Keratinocyte (primary cell): ENCODE results near the gene GATA2. TPM values are rescaled to one million over a fixed set of nuclear protein-coding genes. Genes with fewer than 3 reads are reported as not detected.

Experiments used
- DNase-seq: peaks from one replicate; pipeline ENCODE4 v3.0.0-alpha.2; 2011; ENCODE audit warnings: low read depth, missing footprints, low spot score
- FAIRE-seq: peaks from 2 replicates; lab custom pipeline; 2011; peaks lifted over from hg19 to GRCh38; lab: Jason Lieb, UNC
- H2AFZ ChIP-seq: 2 replicates; pipeline ENCODE4 v1.6.0; 2012; ENCODE audit warnings: low read length, control low read depth, inconsistent platforms; ENCODE audit not compliant: control insufficient read depth
- H3K27ac ChIP-seq: 2 replicates; pipeline ENCODE4 v1.5.1; 2011; ENCODE audit warnings: low read length; ENCODE audit not compliant: control insufficient read depth, insufficient read depth
- H3K27me3 ChIP-seq: 3 replicates; pipeline ENCODE4 v1.6.0; 2011; ENCODE audit warnings: low read length; ENCODE audit not compliant: control insufficient read depth, insufficient read depth; ENCODE audit errors: extremely low read depth
- H3K36me3 ChIP-seq, 2 experiments: 2 replicates in 1 of 2; 3 replicates in 1 of 2; pipeline ENCODE4 v1.5.1; 2011; ENCODE audit warnings: low read length in 2 of 2, mild to moderate bottlenecking in 1 of 2; ENCODE audit not compliant: control insufficient read depth in 2 of 2, insufficient read depth in 2 of 2; ENCODE audit errors: extremely low read depth in 1 of 2
- H3K4me1 ChIP-seq: 3 replicates; pipeline ENCODE4 v1.5.1; 2011; ENCODE audit warnings: low read length; ENCODE audit not compliant: control insufficient read depth, insufficient read depth; ENCODE audit errors: extremely low read depth
- H3K4me2 ChIP-seq: 3 replicates; pipeline ENCODE4 v1.6.0; 2011; ENCODE audit warnings: low read depth, low read length; ENCODE audit not compliant: control insufficient read depth, insufficient read depth; ENCODE audit errors: extremely low read depth
- H3K4me3 ChIP-seq, 3 experiments: fragments of 200-600 bp in 1 of 3; sonication (generic) in 1 of 3; 2 replicates in 2 of 3; 3 replicates in 1 of 3; pipeline ENCODE4 v1.5.1; 2011 to 2016; ENCODE audit warnings: low read length in 3 of 3, mild to moderate bottlenecking in 3 of 3, control low read depth in 2 of 3, inconsistent platforms in 1 of 3, low read depth in 1 of 3, mixed read lengths in 1 of 3, mixed run types in 1 of 3, moderate library complexity in 1 of 3; ENCODE audit not compliant: control insufficient read depth in 2 of 3, insufficient read depth in 2 of 3; ENCODE audit errors: extremely low read depth in 1 of 3
- H3K79me2 ChIP-seq: 2 replicates; pipeline ENCODE4 v1.6.0; 2012; ENCODE audit warnings: low read length; ENCODE audit not compliant: control insufficient read depth, insufficient read depth
- H3K9ac ChIP-seq: 3 replicates; pipeline ENCODE4 v1.6.0; 2011; ENCODE audit warnings: low read length; ENCODE audit not compliant: control insufficient read depth, insufficient read depth; ENCODE audit errors: extremely low read depth
- H3K9me1 ChIP-seq: 3 replicates; pipeline ENCODE4 v1.6.0; 2011; ENCODE audit warnings: low read length; ENCODE audit not compliant: control insufficient read depth, insufficient read depth; ENCODE audit errors: extremely low read depth
- H3K9me3 ChIP-seq: 2 replicates; pipeline ENCODE4 v1.5.1; 2012; ENCODE audit warnings: low read depth, low read length; ENCODE audit not compliant: control insufficient read depth
- H4K20me1 ChIP-seq: 3 replicates; pipeline ENCODE4 v1.6.0; 2011; ENCODE audit warnings: low read length; ENCODE audit not compliant: control insufficient read depth, insufficient read depth; ENCODE audit errors: extremely low read depth
- EZH2 ChIP-seq: IDR thresholded peaks from one replicate; pipeline ENCODE4 v1.6.1; 2012; ENCODE audit warnings: inconsistent platforms, mild to moderate bottlenecking, low read length, moderate library complexity
- dilution Hi-C: fragments of 300-500 bp; cut with MboI; formaldehyde crosslinking; loops from one replicate; pipeline ENCODE4 v1.7.0; 2020; ENCODE audit warnings: low sequenced_read_pairs; ENCODE audit not compliant: extremely low pct_ligation_motif_present
- polyA plus RNA-seq, 5 experiments: library from polyadenylated mRNA; depleted of rRNA in 3 of 5; stranded (reverse) in 3 of 5; stranded (forward) in 1 of 5; unstranded in 1 of 5; fragments of >200 nt; gene quantifications; 1 replicate in 1 of 5; 2 replicates in 3 of 5; 3 replicates in 1 of 5; pipeline versions ENCODE4 v1.2.1 to v1.2.3, GENCODE V29; 2011 to 2012; ENCODE audit warnings: missing spikeins in 2 of 5, low read depth in 1 of 5, low replicate concordance in 1 of 5
- TF ChIP-seq, protein P1 (sequence below), 3 experiments: IDR thresholded peaks in 1 of 3; conservative IDR thresholded peaks in 1 of 3; optimal IDR thresholded peaks in 1 of 3; 2 replicates in 2 of 3; 3 replicates in 1 of 3; pipeline versions ENCODE3 to v1.5.1; 2011; ENCODE audit warnings: low read length in 3 of 3, mild to moderate bottlenecking in 3 of 3, moderate library complexity in 2 of 3, control low read depth in 1 of 3, inconsistent platforms in 1 of 3; ENCODE audit not compliant: insufficient read depth in 2 of 3; ENCODE audit errors: extremely low read depth in 1 of 3

GATA2 gene
- polyA plus RNA-seq, 1 donor (not counting 4 experiments of a cell fraction or from before 2014, with no cell fraction given), result not detected

DNA sequence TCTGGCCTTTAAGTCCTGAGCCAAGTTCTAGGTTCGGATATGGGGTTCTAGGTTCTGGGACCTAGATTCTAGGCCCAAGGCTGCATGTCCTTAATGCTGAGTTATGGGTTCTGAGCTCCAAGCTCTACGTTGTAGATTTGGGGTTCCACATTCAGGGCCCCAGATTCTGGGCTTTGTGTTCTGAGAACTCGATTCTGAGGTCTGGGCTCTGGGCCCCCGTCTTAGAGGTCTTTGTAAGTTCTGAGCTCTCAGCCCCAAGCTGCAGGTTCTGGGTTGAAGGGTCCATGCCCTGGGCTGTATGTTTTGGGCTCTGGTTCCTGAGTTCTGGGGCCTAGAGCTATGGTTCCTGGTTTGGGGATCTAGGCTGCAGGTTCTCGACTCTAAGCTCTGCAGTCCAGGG, 16.3 kb downstream of the GATA2 start:
- Histone ChIP-seq H3K27ac (no peak overlapping the region), H3K79me2 (no peaks in the 10 kb centered on the region), H3K4me3 (no peak overlapping the region), H3K27me3 (peaks cover 50% of the 10 kb centered on the region), H2AFZ (no peak overlapping the region), H3K9me3 (no peaks in the 10 kb centered on the region), H3K4me2 (no peak overlapping the region), H4K20me1 (no peaks in the 10 kb centered on the region), H3K36me3 (no peaks in the 10 kb centered on the region), H3K4me1 (no peaks in the 10 kb centered on the region), H3K9me1 (no peaks in the 10 kb centered on the region), H3K9ac (no peak overlapping the region)
- TF ChIP-seq, protein P1, sequence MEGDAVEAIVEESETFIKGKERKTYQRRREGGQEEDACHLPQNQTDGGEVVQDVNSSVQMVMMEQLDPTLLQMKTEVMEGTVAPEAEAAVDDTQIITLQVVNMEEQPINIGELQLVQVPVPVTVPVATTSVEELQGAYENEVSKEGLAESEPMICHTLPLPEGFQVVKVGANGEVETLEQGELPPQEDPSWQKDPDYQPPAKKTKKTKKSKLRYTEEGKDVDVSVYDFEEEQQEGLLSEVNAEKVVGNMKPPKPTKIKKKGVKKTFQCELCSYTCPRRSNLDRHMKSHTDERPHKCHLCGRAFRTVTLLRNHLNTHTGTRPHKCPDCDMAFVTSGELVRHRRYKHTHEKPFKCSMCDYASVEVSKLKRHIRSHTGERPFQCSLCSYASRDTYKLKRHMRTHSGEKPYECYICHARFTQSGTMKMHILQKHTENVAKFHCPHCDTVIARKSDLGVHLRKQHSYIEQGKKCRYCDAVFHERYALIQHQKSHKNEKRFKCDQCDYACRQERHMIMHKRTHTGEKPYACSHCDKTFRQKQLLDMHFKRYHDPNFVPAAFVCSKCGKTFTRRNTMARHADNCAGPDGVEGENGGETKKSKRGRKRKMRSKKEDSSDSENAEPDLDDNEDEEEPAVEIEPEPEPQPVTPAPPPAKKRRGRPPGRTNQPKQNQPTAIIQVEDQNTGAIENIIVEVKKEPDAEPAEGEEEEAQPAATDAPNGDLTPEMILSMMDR (optimal IDR thresholded peaks at IDR 0.05 in 1 of 3, IDR thresholded peaks at IDR 0.05 in 1 of 3, conservative IDR thresholded peaks at IDR 0.05 in 1 of 3; ENCODE audit: extremely low read depth in 1 of 3, insufficient read depth in 2 of 3, low read length in 3 of 3), result no peak
- DNase-seq (no peak), FAIRE-seq (no peak)
- dilution Hi-C loops, result no loop called here

DNA sequence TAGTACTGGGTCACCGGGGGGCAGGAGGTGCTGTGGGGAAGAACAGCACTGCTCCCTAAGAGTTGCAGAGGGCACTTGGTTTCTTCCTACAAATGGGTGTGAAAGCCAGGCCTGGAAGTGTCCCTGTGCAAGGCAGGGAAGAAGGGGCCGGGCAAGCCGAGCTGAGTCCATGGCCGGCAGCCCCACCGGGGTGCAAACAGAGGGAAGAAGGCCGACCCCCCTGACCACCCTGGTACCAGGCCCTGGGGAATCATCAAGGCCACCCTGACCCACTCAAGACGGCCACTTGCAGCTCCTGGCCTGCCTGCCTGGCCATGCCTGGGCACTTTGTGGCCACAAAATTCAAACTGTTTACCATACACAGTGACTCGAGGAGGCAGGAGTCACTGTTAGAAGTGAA, 17.6 kb downstream of the GATA2 start:
- Histone ChIP-seq H3K4me1 (no peaks in the 10 kb centered on the region), H3K36me3 (no peaks in the 10 kb centered on the region), H3K4me2 (no peak overlapping the region), H3K79me2 (no peaks in the 10 kb centered on the region), H3K27ac (no peak overlapping the region), H3K9me1 (no peaks in the 10 kb centered on the region), H3K4me3 (no peak overlapping the region), H4K20me1 (no peaks in the 10 kb centered on the region), H3K9me3 (no peaks in the 10 kb centered on the region), H3K9ac (no peak overlapping the region), H3K27me3 (peaks cover 43% of the 10 kb centered on the region), H2AFZ (no peak overlapping the region)
- dilution Hi-C loops, result no loop called here
- DNase-seq, result no peak
- no peak for FAIRE-seq
- TF ChIP-seq EZH2, result no peak
- TF ChIP-seq, protein P1 (optimal IDR thresholded peaks at IDR 0.05 in 1 of 3, IDR thresholded peaks at IDR 0.05 in 1 of 3, conservative IDR thresholded peaks at IDR 0.05 in 1 of 3; ENCODE audit: extremely low read depth in 1 of 3, insufficient read depth in 2 of 3, low read length in 3 of 3), result no peak
